CD4-positive, alpha-beta T cell treated with Interleukin-15 for 4 hours (primary cell): ENCODE measurements around the gene TMEM63C.

Experiments used
- DNase-seq: peaks from one replicate; pipeline ENCODE4 v3.0.0-alpha.2; 2020; ENCODE audit warnings: low spot score

TMEM63C gene

DNA sequence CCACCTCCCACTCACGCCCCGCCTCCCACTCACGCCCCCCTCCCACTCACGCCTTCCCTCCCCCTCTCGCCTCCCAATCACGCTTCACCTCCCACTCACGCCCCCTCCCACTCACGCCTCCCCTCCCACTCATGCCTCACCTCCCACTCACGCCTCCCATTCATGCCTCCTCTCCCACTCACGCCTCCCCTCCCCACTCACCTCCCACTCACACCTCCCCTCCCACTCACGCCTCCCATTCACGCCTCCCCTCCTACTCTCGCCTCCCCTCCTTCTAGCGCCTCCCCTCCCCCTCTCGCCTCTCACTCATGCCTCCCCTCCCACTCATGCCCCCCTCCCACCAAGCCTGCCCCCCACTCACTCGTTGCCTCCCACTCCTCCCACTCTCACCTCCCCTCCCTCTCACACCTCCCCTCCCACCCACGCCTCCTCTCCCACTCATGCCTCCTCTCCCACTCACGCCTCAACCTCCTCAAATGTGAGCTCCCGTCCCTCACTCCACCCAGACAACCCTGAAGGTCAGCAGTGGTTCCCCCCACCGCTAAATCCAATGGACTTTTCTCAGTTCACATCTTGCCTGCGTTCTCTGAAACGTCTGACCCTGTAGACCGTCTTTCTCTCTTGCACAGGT, 39.8 kb downstream of the TMEM63C start:
- no peak for DNase-seq

DNA sequence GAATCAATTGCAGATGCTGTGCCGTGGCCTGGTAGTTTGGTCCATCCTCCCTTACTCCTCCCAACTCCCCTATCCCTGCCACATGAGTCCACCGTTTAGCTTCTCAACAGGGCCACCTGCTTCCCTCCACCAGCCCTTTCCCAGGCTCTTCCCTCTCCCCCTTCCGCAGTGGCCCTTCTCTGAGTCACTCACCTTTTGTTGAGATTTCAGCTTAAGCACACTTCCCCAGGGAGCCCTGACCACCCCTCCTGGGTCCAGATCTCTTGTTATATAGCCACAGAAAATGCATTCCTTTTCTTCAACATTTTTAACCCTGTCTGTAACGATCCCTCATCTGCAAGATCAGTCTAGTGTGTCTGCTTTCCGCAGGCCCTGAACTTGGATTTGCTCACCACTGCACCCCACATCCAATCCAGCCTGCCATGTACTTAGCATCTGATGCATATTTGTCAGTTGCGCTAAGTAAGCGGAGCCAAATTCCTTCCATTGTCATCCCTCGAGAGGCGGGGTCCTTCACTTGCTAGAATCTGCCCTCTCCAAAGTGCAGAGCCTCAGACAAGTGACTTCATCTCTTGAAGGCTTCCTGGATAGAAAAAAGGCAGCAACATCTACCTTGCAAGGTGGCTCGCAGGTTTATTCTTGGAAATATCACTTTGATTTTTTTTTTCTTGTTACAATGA, 41.1 kb downstream of the TMEM63C start:
- no peak for DNase-seq

DNA sequence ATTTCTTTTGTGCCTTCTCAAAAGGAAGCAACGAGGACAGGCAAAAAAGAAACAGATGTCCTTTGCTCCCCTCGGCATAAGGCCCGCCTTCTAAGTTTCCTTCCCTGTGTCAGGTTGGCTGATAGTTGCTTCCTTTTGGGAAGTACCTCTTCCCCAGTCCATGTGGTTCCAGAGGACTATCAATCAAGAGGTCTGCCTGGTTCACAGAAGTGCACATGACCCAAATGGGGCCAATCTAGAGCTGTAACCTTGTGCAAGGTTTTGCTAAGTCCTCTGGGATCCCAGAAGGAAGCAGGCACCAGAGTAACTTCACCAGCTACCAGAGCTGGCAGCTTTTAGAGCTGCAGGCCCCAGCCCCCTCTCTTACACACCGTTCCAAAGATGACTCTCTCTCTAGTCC, 42.6 kb downstream of the TMEM63C start:
- no peak for DNase-seq

DNA sequence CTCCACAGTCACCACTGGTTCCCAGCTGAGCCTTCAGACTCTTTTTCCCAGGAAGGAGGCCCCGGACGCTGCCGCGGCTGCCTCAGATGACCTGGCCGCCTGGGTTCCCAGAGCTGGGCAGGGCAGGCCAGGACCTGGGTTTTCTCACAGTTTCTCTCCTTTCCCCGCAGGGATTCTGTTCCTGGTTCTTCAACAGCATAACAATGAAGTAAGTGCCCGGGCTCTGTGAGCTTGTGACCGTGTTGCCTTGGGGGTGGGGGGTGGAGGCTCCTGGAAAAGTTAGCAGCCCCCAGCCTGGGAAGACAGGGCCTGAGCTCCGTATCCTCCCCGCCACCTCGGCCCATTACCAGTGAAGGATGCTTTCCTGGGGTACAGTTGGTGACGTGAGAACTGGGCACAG, 43.7 kb downstream of the TMEM63C start:
- DNase-seq, result no peak

DNA sequence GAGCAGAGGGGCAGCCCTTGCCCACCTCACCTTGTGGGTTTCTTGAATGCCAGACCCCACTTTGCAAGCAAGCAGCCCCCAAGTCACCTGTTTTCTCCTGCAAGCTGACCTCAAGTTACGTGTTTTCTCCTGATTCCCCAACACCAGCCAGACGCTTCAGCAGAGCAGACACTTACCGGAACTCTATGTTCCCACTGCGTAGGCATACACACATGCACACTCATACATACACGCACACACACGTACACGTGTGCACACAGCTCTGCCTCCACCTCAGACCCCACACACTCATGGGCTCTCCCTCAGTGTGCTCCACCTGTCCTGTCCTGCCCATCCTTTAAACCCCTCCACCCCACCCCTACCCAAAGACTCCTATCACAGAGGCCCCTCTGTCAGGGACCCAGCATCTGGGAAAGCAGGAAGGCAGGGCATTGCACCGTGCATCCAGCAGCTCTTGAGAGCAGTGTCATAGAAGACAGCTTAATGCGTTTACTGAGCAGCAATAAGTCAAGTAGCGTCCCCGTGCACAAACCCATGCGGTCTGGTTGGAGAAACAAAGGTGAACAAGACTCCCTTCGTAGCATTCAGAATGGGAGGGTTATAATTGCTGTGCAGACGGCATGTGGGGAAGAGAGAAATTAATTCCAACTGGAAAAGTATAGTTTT, 44.4 kb downstream of the TMEM63C start:
- DNase-seq, result no peak

DNA sequence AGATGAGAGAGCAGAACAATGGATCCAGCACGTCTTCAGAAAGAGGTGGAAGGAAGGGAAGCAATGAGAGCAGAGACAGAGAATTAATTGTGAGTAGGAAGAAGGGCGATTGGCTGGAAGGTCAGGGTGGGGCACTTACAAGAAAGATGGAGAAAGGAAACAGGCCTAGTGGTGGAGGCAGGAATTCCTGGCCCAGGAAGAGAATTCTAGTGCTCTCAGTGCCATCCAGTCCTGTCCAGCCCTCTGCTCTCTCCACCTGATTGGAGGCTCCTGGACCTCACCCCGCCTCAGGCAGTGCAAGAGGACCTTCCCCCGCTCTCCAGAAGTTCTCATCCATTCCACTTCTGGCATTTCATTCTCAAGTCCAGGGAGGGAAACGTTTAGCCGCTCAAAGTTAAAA, 46.5 kb downstream of the TMEM63C start:
- no peak for DNase-seq

DNA sequence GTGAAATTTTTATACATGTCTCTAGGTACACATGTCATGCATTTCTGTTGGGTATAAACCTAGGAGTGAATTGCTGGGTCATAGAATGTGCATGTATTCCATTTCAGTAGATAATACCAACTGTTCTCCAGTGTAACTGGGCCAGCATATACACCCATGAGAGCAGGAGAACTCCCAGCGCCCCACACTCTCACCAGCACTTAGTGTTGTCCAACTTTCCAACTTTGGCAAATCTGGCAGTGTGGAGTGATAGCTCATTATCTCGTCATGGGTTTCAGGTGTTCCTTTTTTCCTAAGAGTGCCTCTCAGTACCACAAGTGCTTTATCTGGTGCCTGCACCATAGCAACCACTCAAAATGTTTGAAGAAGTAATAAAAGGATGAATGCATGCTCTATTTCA, 49.3 kb downstream of the TMEM63C start:
- no peak for DNase-seq

DNA sequence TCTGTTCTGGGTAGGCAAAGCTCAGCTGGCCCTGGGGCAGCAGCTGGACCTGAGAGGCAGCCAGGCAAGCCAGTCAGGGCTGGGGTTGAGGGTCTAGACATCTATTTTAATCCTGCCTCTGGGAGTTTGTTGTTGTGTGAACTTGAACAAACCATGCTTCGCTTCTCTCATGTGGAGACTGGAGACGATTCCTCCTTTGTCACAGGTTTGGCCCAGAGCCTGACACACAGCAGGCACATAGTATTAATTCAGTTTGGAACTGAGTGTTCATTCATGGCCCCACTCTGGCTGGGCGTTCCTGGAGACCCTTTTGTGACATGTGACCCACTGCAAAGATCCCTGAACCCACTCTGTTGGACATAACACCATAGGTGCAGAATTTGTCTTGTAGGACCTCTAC, 50.1 kb downstream of the TMEM63C start:
- DNase-seq, result no peak

DNA sequence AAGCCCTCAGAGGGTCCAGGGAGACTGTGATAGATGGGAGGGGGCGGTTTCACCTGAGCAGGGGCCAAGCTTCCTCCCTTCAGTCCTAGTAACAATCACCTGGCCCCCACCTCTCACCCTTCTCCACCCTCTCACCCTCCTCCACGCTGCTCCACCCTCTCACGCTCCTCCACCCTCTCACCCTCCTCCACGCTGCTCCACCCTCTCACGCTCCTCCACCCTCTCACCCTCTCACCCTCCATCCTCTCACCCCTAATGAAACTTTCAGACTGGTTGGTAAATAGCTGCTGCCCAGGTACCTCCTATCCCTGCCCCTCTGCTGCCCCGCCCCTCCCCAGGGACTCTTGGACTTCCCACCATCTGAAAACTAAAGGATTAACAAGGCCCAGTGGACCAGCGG, 55.2 kb downstream of the TMEM63C start:
- no peak for DNase-seq

DNA sequence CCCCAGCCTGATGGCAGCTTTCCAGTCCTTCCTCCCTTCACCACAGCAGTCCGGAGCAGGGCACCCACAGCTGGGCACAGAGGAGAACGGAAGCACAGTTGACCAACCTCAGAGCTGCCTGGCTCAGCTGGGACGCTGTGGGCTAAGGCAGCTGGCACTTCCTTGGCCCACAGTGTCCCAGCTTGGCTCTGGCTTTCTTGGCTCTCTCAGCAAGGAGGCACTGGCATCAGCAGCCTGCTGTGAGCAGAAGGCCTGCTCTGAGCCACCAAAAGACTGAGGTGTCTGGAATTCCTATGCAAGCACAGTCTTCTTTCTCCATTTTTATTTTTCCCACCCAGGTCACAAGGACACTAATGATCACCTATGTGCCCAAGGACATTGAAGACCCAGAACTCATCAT, 56.8 kb downstream of the TMEM63C start:
- DNase-seq, result no peak

DNA sequence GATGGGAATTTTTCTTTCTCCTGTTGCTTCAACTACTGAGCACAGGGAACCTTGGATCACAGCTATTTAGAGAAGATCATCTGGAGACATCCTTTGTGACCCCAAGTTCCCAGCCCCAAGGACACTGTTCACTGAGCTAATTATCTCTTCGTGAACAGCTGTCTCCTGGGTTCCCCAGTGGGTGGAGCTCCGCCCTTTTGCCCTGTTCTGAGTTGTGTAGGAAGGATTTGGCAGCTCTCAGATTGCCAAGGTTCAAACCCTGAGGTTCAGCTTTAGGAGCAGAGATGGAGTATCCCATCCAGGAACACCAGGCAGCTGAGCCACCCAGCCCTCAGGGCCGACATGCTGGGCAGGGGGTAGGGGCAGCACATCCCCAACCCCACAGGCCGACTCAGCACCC, 57.4 kb downstream of the TMEM63C start:
- DNase-seq, result no peak

DNA sequence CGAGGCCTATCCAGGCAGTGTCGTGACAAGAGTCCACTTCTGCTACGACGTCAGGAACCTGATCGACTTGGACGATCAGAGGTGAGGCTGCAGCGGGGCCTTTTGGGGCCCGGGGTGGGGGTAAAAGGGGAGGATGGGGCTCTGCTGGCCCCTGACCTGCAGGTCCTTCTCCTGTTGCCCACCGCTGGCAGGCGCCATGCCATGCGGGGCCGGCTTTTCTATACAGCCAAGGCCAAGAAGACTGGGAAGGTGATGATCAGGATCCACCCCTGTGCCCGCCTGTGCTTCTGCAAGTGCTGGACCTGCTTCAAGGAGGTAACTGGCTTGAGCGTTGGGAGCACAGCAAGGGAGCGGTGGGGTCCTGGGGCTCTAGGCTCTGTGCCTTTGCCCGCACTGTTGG, 57.8 kb downstream of the TMEM63C start:
- no peak for DNase-seq

DNA sequence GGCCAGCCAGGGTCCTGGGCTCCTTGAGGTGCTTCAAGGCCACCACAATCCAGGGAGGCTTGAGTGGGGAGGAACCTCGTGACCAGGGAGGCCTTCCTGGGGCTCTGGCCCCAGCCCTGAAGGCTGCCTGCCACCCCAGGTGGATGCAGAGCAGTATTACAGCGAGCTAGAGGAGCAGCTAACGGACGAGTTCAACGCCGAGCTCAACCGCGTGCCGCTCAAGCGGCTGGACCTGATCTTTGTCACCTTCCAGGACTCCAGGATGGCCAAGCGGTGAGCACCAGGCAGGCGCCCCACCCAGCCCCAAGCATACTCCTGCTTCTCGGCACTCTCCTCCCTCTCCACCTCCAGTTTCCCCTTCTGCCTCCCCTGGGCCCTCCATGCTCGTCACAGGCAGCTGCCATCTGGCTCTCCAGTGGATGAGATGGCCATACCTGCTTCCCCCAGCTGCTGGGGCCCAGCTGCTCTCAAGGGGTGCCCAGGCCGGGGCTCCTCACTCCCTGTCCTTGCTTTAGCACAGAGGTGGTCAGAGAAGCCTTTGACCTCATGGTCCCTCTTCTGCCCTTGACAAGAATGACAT, 58.8 kb downstream of the TMEM63C start:
- no peak for DNase-seq

DNA sequence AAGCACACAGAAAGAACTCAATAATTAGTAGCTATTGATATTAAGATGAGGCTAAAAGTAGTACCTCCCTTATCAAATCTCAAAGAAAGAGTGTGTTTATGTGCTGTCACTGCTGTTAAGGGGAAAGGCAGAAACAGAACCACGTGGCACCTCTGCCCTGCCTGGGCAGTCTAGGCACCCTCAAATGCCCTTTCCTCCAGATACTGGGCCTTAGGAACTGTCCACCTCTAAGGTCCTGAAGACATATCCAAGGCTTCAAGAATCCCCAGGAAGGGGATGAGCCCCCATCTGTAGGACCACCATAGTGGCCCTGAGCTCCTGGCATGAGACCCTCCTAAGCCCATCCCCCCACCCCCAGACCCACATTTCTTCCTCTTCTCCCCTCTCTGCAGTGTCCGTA, 60.4 kb downstream of the TMEM63C start:
- no peak for DNase-seq

DNA sequence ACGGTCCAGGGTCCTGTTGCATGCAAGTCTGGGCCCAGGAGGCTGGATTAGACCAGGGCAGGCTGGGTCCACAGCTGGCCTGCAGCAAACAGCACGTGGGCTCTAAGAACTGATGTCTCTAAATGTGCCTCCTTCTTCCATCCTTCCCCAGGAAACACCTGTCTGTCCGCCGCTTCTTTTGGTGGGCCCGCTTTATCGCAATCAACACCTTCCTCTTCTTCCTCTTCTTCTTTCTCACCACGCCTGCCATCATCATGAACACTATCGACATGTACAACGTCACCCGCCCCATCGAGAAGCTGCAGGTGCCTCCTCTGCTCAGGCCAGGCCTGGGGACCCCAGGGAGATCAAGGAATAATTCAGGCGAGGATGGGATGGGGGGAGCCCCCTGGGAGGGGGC, 61.2 kb downstream of the TMEM63C start:
- no peak for DNase-seq

DNA sequence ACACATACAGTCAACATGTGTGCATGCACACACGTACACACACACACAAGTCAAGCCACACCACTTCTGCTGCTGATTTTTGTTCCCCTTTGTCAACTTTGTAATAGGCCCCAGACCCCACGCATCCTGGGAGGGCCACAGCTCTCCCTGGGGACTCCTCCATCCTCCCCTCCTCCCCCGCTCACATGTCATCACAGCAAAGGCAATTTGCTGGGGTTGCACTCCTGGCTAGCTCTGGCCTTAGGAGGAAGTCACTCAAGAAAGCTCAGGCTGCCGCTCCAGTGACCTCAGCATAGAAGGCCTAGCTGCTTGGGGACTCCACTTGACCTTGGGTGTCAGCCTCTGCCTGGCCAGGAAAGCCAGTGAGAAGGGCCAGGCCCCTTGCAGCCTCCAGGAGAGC, 62.3 kb downstream of the TMEM63C start:
- no peak for DNase-seq

DNA sequence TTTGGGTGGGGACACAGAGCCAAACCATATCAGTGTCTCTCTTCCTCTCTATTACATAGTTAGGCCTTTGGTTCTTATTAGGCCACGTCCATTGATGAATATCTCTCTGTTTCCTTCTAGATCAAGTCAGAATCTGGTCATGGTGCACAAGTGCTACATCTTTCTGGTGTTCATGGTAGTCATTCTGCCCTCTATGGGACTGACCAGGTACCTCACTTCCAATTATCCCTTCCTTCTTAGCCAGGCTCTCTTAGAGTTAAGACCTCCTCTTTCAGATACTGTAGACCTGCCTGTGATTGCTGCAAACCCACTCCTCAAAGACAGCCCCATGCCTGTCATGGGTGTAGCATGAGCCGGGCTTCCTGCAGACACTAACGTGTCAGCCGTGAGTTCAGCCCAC, 64.2 kb downstream of the TMEM63C start:
- no peak for DNase-seq

DNA sequence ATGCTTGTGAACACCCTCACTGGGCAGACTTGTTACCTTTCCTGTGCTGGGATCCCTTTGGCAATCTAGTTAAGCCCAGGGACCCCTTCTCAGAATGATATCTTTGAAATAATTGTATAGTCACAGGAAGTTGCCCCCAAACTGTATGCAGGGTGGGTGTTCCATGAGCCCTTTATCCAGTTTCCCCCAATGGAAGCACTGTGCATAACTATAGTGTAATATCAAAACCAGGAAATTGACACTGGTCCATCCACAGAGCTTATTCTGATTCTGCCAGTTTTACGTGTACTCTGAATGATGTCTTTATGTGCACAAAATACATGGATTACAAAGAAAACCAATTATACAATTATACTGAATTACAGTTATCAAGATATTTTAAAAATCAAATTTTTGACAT, 65.2 kb downstream of the TMEM63C start:
- DNase-seq, result no peak

DNA sequence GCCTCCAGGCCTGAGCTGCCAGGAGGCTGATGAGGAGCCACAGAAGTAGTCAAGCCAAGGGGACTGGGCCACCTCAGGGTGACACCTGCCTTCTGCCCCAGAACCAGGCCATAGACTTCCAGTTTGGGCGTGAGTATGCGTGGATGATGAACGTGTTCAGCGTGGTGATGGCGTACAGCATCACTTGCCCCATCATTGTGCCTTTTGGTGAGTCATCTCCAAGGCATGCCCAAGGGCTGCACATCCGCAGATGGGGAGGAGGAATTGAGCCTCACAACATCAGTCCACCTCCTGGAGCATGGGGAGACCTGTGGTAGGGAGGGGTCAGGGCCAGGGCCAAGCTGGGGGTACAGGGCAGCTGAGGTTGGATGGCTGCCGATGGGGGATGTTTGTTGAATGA, 67.1 kb downstream of the TMEM63C start:
- DNase-seq, result no peak

DNA sequence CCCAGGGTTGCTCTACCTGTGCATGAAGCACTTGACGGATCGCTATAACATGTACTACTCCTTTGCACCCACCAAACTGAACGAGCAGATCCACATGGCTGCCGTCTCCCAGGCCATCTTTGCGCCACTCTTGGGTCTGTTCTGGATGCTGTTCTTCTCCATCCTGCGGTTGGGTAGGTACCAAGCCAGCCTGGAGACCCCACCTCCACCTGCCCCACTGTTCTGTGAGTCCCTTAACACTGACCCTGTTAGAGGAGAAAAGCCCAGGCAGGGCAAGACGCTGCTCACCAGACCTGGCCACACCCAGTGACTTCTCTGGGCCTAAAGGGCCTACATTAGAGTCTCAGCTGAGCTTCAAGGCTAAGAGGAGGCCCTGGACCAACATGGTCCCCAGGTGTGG, 67.7 kb downstream of the TMEM63C start:
- DNase-seq, result no peak

DNA sequence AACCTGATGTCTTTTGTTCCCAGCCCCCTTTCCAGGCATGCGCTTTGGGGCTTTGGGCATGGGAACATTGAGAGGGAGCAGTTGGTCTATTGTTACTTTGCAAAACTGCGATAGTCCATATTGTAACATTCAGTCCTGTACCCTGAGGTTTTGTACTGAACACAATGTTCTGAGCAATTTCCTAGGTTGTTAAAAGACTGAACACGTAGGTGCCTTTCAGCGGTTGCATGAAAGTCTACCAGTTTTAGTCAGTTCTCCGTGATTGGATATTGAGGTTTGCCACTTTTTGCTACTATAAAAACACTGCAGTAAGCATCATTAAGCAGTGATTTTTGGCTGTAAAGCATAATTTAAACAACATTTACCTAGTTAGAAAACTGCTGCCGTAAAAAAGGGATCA, 69.3 kb downstream of the TMEM63C start:
- DNase-seq, result no peak

DNA sequence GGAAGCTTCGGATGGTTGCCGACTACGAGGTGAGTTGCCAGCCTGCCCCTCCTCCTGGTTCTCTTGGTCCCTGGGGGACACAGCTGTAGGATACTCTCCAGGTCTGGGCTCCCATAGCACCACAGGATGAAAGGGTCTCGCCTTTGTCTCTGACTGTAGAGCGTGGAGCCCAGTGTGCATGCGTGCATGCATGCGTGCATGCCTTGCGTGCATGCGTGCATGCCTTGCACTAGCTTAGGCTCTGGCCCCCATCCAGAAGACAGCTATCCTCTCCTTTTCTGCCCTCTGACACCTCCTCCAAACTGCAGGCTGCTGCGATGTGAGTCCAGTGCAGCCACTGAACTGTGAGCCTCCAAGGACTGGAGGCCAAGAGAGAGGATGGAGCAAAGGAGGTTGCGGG, 70.3 kb downstream of the TMEM63C start:
- no peak for DNase-seq
